Measurements from ENCODE around the gene SLFNL1. TPM values are rescaled to one million over a fixed set of nuclear protein-coding genes. Genes with fewer than 3 reads are reported as not detected.

SLFNL1 gene
- total RNA-seq, 2 donors from 2014 or later, result 0.33 to 0.78 TPM

DNA sequence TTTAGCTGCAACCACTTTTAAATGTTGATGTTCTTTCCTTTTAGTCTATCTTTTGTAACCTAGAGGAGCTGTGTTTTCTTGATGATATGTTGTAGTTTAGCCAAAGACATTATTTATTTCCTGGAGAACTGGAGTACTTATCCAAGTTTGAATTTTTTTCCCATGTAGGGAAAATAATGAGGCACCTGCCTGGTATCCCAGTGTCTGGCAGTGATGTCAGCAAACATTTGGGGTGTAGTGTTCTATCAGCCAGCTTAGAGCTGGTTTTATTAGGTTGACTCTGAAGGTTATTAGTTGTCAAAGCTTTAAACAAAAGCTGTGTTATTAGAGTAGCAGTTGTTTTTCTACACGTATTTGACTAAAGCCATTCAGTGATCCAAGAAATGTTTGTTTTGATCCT is 38.8 kb downstream of the SLFNL1 start:
- H3K9me3 ChIP-seq, result no peaks in the 10 kb centered on the region
- H3K27ac ChIP-seq, result no peak overlapping the region
- ATAC-seq, result no peak
- DNase-seq, result no peak
- WGBS, 2 donors, result 29 to 36% methylated on average over 1 of the region's 1 CpG
- TF ChIP-seq POLR2A (IDR thresholded peaks at IDR 0.05), result no peak
- TF ChIP-seq, protein P1, sequence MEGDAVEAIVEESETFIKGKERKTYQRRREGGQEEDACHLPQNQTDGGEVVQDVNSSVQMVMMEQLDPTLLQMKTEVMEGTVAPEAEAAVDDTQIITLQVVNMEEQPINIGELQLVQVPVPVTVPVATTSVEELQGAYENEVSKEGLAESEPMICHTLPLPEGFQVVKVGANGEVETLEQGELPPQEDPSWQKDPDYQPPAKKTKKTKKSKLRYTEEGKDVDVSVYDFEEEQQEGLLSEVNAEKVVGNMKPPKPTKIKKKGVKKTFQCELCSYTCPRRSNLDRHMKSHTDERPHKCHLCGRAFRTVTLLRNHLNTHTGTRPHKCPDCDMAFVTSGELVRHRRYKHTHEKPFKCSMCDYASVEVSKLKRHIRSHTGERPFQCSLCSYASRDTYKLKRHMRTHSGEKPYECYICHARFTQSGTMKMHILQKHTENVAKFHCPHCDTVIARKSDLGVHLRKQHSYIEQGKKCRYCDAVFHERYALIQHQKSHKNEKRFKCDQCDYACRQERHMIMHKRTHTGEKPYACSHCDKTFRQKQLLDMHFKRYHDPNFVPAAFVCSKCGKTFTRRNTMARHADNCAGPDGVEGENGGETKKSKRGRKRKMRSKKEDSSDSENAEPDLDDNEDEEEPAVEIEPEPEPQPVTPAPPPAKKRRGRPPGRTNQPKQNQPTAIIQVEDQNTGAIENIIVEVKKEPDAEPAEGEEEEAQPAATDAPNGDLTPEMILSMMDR (IDR thresholded peaks at IDR 0.05), result no peak
- no peaks in the 10 kb centered on the region for H3K36me3 ChIP-seq (replicated peaks in 1 of 2; ENCODE audit: insufficient read depth in 1 of 2, low read depth in 2 of 2)
- intact Hi-C loops (cut with DNase I), result no loop called here
- H3K4me1 ChIP-seq, result peaks cover 49% of the 10 kb centered on the region
- no peaks in the 10 kb centered on the region for H3K27me3 ChIP-seq
- H3K4me3 ChIP-seq, result no peak overlapping the region

DNA sequence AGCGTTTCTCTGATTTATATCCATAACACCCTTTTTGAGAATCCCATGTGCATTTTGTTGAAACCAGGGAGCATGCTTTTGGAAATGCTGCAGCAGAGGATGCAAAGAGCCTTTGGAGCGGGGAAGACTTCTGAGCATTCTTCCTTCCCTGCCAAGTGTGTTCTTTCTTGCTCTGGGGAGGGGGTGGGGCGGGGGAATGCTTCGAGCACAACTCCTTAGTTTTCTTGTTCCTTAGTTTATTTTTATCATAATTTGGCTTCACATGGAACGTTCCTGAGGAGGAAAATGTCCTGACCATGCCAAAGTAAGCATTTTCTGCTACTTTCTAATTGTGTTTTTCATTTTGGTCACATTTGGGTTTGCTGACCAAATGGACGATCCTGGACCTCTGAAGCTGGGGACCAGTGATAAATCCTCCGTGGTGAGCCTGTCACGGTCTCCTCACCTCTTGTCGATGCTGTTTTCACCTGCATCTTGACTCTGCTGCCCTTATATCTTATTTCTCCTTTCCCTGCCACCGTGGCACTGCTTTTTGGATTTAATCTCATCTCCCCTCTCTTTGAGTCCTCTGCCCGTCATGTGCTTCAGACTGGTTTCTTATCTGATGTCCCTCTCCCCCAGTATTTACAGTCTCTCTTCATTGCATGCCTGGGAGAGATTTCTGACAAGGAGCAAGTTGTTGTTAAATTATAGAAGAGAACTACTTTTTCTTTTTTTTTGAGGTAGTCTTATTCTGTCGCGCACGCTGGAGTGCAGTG is 39.7 kb downstream of the SLFNL1 start:
- intact Hi-C loops (cut with DNase I), result no loop called here
- Histone ChIP-seq H3K4me3 (no peak overlapping the region), H3K27me3 (no peaks in the 10 kb centered on the region), H3K36me3 (replicated peaks in 1 of 2; ENCODE audit: insufficient read depth in 1 of 2, low read depth in 2 of 2) (no peaks in the 10 kb centered on the region), H3K27ac (no peak overlapping the region), H3K4me1 (peaks cover 40% of the 10 kb centered on the region), H3K9me3 (no peaks in the 10 kb centered on the region)
- TF ChIP-seq, protein P1 (IDR thresholded peaks at IDR 0.05), result no peak
- no peak for TF ChIP-seq POLR2A (IDR thresholded peaks at IDR 0.05)
- no peak for ATAC-seq
- WGBS, 2 donors, result 77 to 80% methylated on average over 14 of the region's 14 CpGs
- DNase-seq, result no peak

DNA sequence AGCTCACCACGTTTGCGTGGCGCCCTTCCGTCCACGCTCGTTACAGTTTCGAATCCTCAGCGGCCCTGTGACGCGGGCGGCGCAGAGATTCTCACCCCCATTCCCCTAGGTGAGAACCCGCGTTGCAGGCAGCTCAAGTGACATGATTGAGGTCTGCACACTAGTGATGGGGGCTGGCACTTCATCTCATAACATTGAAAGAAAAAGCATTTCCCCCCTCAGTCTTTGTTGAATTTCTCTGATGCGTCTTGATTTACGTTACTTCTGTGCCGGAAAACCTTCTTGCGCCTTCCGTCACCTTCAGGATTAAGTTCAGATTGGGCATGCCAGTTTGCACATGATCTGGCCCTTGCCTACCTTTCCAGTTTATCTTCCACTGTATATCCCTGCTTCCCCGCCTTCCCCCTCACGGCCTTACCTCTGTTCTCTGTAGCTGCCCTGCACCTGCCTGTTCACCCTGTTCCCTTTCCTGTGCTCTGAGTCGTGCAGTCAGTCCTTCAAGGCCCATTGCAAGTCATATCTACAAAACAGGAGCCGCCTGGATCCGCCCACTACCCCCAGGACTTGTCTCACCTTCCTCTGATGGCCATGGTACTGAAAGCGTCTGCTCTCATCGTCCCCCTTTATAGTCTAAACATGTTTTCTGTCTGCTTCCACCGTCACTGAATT is 40.9 kb downstream of the SLFNL1 start:
- intact Hi-C loops (cut with DNase I), result no loop called here
- DNase-seq, result peak; percentile 19 to 29 (median 26)
- Histone ChIP-seq H3K4me1 (peaks cover 27% of the 10 kb centered on the region), H3K9me3 (no peaks in the 10 kb centered on the region), H3K4me3 (peak overlapping the region; percentile 19 to 28), H3K27me3 (no peaks in the 10 kb centered on the region), H3K36me3 (replicated peaks in 1 of 2; ENCODE audit: insufficient read depth in 1 of 2, low read depth in 2 of 2) (no peaks in the 10 kb centered on the region), H3K27ac (peak overlapping the region; percentile 50 to 96 (median 92))
- ATAC-seq, result no peak
- TF ChIP-seq POLR2A (IDR thresholded peaks at IDR 0.05), result peak in 1 of 3 donors; percentile 31
- TF ChIP-seq, protein P1 (IDR thresholded peaks at IDR 0.05), result no peak
- 27 to 50% methylated on average over 21 to 27 of the region's 27 CpGs for WGBS, 2 donors

DNA sequence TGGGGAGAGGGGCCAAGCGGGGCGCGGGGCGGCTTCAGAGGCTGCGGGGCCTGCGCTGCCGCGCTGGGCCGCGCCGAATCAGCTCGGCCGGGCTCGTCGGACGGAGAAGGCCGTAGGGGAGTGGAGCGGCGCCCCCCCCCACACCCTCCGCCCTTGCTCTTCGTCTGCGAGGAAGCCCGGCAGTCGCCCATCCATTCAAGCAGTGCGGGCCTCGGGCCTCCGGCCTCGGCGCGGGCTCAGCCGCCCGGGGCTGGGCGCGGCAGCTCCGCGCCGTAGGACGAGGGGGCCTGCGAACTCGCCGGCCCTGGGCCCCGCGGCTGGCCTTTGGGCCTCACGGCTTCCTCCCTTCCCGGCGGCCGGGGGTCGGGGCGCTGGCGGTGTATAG is 41.5 kb downstream of the SLFNL1 start:
- WGBS, 2 donors, result 1% methylated on average over 42 of the region's 50 CpGs; no CpG with 5 or more reads in 1 of the 2 donors
- H3K4me3 ChIP-seq, result peak overlapping the region; percentile 19 to 28
- H3K36me3 ChIP-seq (replicated peaks in 1 of 2; ENCODE audit: insufficient read depth in 1 of 2, low read depth in 2 of 2), result no peaks in the 10 kb centered on the region
- no peaks in the 10 kb centered on the region for H3K27me3 ChIP-seq
- no peak for DNase-seq
- peaks cover 22% of the 10 kb centered on the region for H3K4me1 ChIP-seq
- intact Hi-C loops (cut with DNase I), result no loop called here
- H3K27ac ChIP-seq, result peak overlapping the region; percentile 50 to 96 (median 92)
- peak; percentile 40 for ATAC-seq
- no peaks in the 10 kb centered on the region for H3K9me3 ChIP-seq
- TF ChIP-seq POLR2A (IDR thresholded peaks at IDR 0.05), result no peak
- TF ChIP-seq, protein P1 (IDR thresholded peaks at IDR 0.05), result no peak
